ENCODE data around the gene C1QL2.

Gene C1QL2

GRCh38 chr2:119195001-119195400 lies 36.5 kb upstream of the C1QL2 start:
- no peak for DNase-seq (ENCODE audit: low read depth)
- TF ChIP-seq, protein P1, sequence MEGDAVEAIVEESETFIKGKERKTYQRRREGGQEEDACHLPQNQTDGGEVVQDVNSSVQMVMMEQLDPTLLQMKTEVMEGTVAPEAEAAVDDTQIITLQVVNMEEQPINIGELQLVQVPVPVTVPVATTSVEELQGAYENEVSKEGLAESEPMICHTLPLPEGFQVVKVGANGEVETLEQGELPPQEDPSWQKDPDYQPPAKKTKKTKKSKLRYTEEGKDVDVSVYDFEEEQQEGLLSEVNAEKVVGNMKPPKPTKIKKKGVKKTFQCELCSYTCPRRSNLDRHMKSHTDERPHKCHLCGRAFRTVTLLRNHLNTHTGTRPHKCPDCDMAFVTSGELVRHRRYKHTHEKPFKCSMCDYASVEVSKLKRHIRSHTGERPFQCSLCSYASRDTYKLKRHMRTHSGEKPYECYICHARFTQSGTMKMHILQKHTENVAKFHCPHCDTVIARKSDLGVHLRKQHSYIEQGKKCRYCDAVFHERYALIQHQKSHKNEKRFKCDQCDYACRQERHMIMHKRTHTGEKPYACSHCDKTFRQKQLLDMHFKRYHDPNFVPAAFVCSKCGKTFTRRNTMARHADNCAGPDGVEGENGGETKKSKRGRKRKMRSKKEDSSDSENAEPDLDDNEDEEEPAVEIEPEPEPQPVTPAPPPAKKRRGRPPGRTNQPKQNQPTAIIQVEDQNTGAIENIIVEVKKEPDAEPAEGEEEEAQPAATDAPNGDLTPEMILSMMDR (conservative IDR thresholded peaks at IDR 0.05; ENCODE audit: low read length), result no peak
- no peak overlapping the region for H3K4me3 ChIP-seq (ENCODE audit: low read length)

- TF ChIP-seq, protein P1 (conservative IDR thresholded peaks at IDR 0.05; ENCODE audit: low read length), result no peak
- DNase-seq (ENCODE audit: low read depth), result no peak
- no peak overlapping the region for H3K4me3 ChIP-seq (ENCODE audit: low read length)
These were observed 34.3 kb upstream of the C1QL2 start for GRCh38 chr2:119192893-119193292.

GRCh38 chr2:119190321-119191111 lies 32.0 kb upstream of the C1QL2 start:
- no peak overlapping the region for H3K4me3 ChIP-seq (ENCODE audit: low read length)
- DNase-seq (ENCODE audit: low read depth), result no peak
- TF ChIP-seq, protein P1 (conservative IDR thresholded peaks at IDR 0.05; ENCODE audit: low read length), result no peak

DNA sequence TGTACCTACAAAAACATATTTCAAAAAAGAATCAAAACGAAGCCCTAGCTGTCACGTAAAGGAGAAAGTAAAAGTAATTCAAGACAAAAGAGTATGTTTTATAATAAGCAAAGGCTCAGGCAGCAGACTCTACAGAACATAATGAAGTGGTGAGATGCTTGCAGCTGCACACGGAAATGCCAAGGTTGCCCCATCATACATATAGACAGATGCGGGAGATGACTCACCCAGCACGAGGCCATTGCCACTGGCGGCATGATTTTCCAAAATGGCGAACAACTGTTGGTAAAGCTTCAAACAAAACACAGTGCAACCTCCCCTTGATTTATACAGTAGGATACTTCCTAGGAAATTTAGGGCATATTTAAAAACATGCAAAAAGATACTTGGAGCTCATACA lies 26.0 kb upstream of the C1QL2 start:
- H3K4me3 ChIP-seq (ENCODE audit: low read length), result no peak overlapping the region
- DNase-seq (ENCODE audit: low read depth), result no peak
- TF ChIP-seq, protein P1 (conservative IDR thresholded peaks at IDR 0.05; ENCODE audit: low read length), result no peak

GRCh38 chr2:119181791-119182445 lies 23.4 kb upstream of the C1QL2 start:
- TF ChIP-seq, protein P1 (conservative IDR thresholded peaks at IDR 0.05; ENCODE audit: low read length), result no peak
- no peak for DNase-seq (ENCODE audit: low read depth)
- H3K4me3 ChIP-seq (ENCODE audit: low read length), result no peak overlapping the region

- no peak for DNase-seq (ENCODE audit: low read depth)
- TF ChIP-seq, protein P1 (conservative IDR thresholded peaks at IDR 0.05; ENCODE audit: low read length), result no peak
- no peak overlapping the region for H3K4me3 ChIP-seq (ENCODE audit: low read length)
These were observed 22.8 kb upstream of the C1QL2 start for GRCh38 chr2:119181391-119181790.

DNA sequence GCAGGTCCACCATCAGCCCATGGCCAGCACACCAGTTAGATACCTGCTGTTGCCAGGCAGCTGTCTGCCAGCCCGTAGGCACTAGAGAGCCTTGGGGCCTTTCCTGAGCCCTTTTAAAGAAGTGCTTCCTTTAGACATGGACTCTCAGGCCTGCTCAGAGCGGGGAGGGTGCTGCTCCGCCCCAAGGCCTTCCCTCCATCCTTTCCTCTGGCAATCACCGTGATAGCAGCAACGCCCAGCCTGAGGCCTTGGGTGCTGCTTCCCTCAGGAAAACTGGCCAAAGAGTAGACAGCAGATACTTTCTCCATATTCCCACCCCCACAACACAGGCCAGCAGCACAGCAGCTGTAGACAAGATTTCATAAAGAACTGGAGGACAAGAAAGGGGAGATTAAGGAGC lies 22.3 kb upstream of the C1QL2 start:
- DNase-seq (ENCODE audit: low read depth), result no peak
- no peak overlapping the region for H3K4me3 ChIP-seq (ENCODE audit: low read length)
- TF ChIP-seq, protein P1 (conservative IDR thresholded peaks at IDR 0.05; ENCODE audit: low read length), result no peak
